Activated T-cell treated with anti-CD3 and anti-CD28 coated beads, Interleukin-2, amount 50 U/mL, for 72 hours (primary cell): ENCODE results near the gene KRTAP4-3. TPM values are rescaled to one million over a fixed set of nuclear protein-coding genes. Genes with fewer than 3 reads are reported as not detected.
"Not testable (repeated sequence)": the region's sequence is repeated elsewhere in the genome, so short reads cannot be mapped to it uniquely, and the experiment has no call there.

Experiments
- ATAC-seq, 2 donors: fragments of 150-1000 bp; cut with Tn5 transposase; replicated peaks in 1 of 2; 2 replicates each; pipeline ENCODE4 v1.10.0; 2021; ENCODE audit warnings: moderate library complexity in 2 of 2, mild to moderate bottlenecking in 1 of 2
- DNase-seq, 2 donors: peaks; one replicate each; pipeline ENCODE4 v3.0.0; 2021 to 2022; ENCODE audit warnings: mixed read lengths in 1 of 2
- H3K27ac Mint-ChIP-seq: one replicate; pipeline ENCODE4 v1.8.0; 2022; ENCODE audit warnings: mild to moderate bottlenecking, moderate library complexity, mixed read lengths
- H3K27me3 Mint-ChIP-seq: one replicate; pipeline ENCODE4 v1.8.0; 2022; ENCODE audit warnings: low read depth, mixed read lengths
- H3K36me3 Mint-ChIP-seq, 2 donors: one replicate each; pipeline ENCODE4 v1.8.0; 2022; ENCODE audit warnings: mixed read lengths in 2 of 2, mild to moderate bottlenecking in 1 of 2; ENCODE audit not compliant: insufficient read depth in 2 of 2
- H3K4me1 Mint-ChIP-seq: one replicate; pipeline ENCODE4 v1.8.0; 2022; ENCODE audit warnings: low read depth, mixed read lengths
- H3K4me3 Mint-ChIP-seq, 2 donors: one replicate each; pipeline ENCODE4 v1.8.0; 2022; ENCODE audit warnings: mild to moderate bottlenecking in 2 of 2, mixed read lengths in 2 of 2, moderate library complexity in 2 of 2
- H3K9me3 Mint-ChIP-seq, 2 donors: one replicate each; pipeline ENCODE4 v1.8.0; 2022; ENCODE audit warnings: mixed read lengths in 2 of 2
- total RNA-seq, 2 donors: library from RNA; stranded (reverse); gene quantifications; one replicate each; pipeline ENCODE4 v1.2.3, GENCODE V29; 2022

Gene KRTAP4-3
- total RNA-seq, result not detected

GRCh38 chr17:41168121-41168520, at the start of gene KRTAP4-3:
TSS of gene KRTAP4-3 (minus strand) at chr17:41168221. CDS start at chr17:41168172, 49 bp downstream.
- ATAC-seq (no peak), DNase-seq (no peak)
- Mint-ChIP-seq H3K4me1 (no peaks in the 10 kb centered on the region), H3K27ac (no peak within 1 kb of the TSS), H3K36me3 (no peaks in the 10 kb centered on the region), H3K27me3 (peaks cover 5% of the 10 kb centered on the region), H3K4me3 (no peak within 1 kb of the TSS), H3K9me3 (no peaks in the 10 kb centered on the region)

GRCh38 chr17:41215681-41216080, 47.7 kb upstream of the KRTAP4-3 start:
- no peak overlapping the region for H3K27ac Mint-ChIP-seq
- no peak overlapping the region for H3K4me3 Mint-ChIP-seq
- ATAC-seq (no peak), DNase-seq (no peak)
- H3K36me3 Mint-ChIP-seq, result no peaks in the 10 kb centered on the region
- H3K9me3 Mint-ChIP-seq, result peaks cover 2 to 3% of the 10 kb centered on the region in 2 donors
- H3K27me3 Mint-ChIP-seq, result no peaks in the 10 kb centered on the region
- peaks cover 7% of the 10 kb centered on the region for H3K4me1 Mint-ChIP-seq

- Mint-ChIP-seq H3K9me3 (peaks cover 0 to 1% of the 10 kb centered on the region in 2 donors), H3K27me3 (peaks cover 7% of the 10 kb centered on the region), H3K27ac (no peak overlapping the region), H3K36me3 (no peaks in the 10 kb centered on the region), H3K4me1 (peaks cover 7% of the 10 kb centered on the region), H3K4me3 (no peak overlapping the region)
- ATAC-seq, result no peak
- no peak for DNase-seq
Observed at GRCh38 chr17:41212524-41213169, 44.6 kb upstream of the KRTAP4-3 start.

- Mint-ChIP-seq H3K4me1 (peaks cover 7% of the 10 kb centered on the region), H3K36me3 (no peaks in the 10 kb centered on the region), H3K27me3 (peaks cover 7% of the 10 kb centered on the region), H3K27ac (no peak overlapping the region), H3K9me3 (peaks cover 0 to 1% of the 10 kb centered on the region in 2 donors), H3K4me3 (no peak overlapping the region)
- no peak for DNase-seq
- ATAC-seq, result peak; percentile 55 to 81
Observed at GRCh38 chr17:41211845-41212466, 43.9 kb upstream of the KRTAP4-3 start.

GRCh38 chr17:41199421-41200078, 31.5 kb upstream of the KRTAP4-3 start:
- Mint-ChIP-seq H3K9me3 (peaks cover 0 to 3% of the 10 kb centered on the region in 2 donors), H3K27ac (no peak overlapping the region), H3K4me1 (no peaks in the 10 kb centered on the region), H3K36me3 (no peaks in the 10 kb centered on the region), H3K27me3 (no peaks in the 10 kb centered on the region), H3K4me3 (no peak overlapping the region)
- ATAC-seq (no peak), DNase-seq (no peak)

GRCh38 chr17:41196068-41196467, 28.0 kb upstream of the KRTAP4-3 start:
- Mint-ChIP-seq H3K9me3 (peaks cover 3 to 7% of the 10 kb centered on the region in 2 donors), H3K4me1 (no peaks in the 10 kb centered on the region), H3K27ac (no peak overlapping the region), H3K36me3 (peaks cover 0 to 2% of the 10 kb centered on the region in 2 donors), H3K4me3 (no peak overlapping the region), H3K27me3 (no peaks in the 10 kb centered on the region)
- no peak for DNase-seq
- no peak for ATAC-seq

GRCh38 chr17:41190328-41190727, 22.3 kb upstream of the KRTAP4-3 start:
- H3K27me3 Mint-ChIP-seq, result no peaks in the 10 kb centered on the region
- peaks cover 3% of the 10 kb centered on the region in 2 donors for H3K9me3 Mint-ChIP-seq
- peaks cover 0 to 2% of the 10 kb centered on the region in 2 donors for H3K36me3 Mint-ChIP-seq
- H3K27ac Mint-ChIP-seq, result no peak overlapping the region
- no peak overlapping the region for H3K4me3 Mint-ChIP-seq
- no peak for DNase-seq
- no peaks in the 10 kb centered on the region for H3K4me1 Mint-ChIP-seq
- ATAC-seq, result no peak

GRCh38 chr17:41189837-41190318, 21.9 kb upstream of the KRTAP4-3 start, which contains the start of gene KRTAP9-1:
TSS of gene KRTAP9-1 (plus strand) at chr17:41189887. CDS start at chr17:41189887, 0 bp downstream.
- H3K27me3 Mint-ChIP-seq, DNase-seq, H3K4me1 Mint-ChIP-seq, H3K9me3 Mint-ChIP-seq, H3K4me3 Mint-ChIP-seq, ATAC-seq, H3K36me3 Mint-ChIP-seq, H3K27ac Mint-ChIP-seq: not testable (repeated sequence)

GRCh38 chr17:41186872-41187271, 18.9 kb upstream of the KRTAP4-3 start:
- Mint-ChIP-seq H3K9me3 (no peaks in the 10 kb centered on the region), H3K27ac (no peak overlapping the region), H3K4me3 (no peak overlapping the region), H3K4me1 (no peaks in the 10 kb centered on the region), H3K36me3 (no peaks in the 10 kb centered on the region), H3K27me3 (no peaks in the 10 kb centered on the region)
- DNase-seq (no peak), ATAC-seq (no peak)

GRCh38 chr17:41185001-41185400, 17.0 kb upstream of the KRTAP4-3 start:
- Mint-ChIP-seq H3K4me1 (no peaks in the 10 kb centered on the region), H3K27ac (no peak overlapping the region), H3K27me3 (no peaks in the 10 kb centered on the region), H3K9me3 (no peaks in the 10 kb centered on the region), H3K4me3 (no peak overlapping the region), H3K36me3 (no peaks in the 10 kb centered on the region)
- no peak for ATAC-seq
- no peak for DNase-seq

- Mint-ChIP-seq H3K27me3 (no peaks in the 10 kb centered on the region), H3K36me3 (no peaks in the 10 kb centered on the region), H3K4me1 (no peaks in the 10 kb centered on the region), H3K9me3 (no peaks in the 10 kb centered on the region), H3K4me3 (no peak within 1 kb of the TSS), H3K27ac (no peak within 1 kb of the TSS)
- DNase-seq (no peak), ATAC-seq (no peak)
Observed at GRCh38 chr17:41184480-41184961, 16.5 kb upstream of the KRTAP4-3 start, which contains the start of gene KRTAP4-1. TSS of gene KRTAP4-1 (minus strand) at chr17:41184911. CDS start at chr17:41184854, 57 bp downstream.

GRCh38 chr17:41178843-41179616, 11.0 kb upstream of the KRTAP4-3 start:
- no peaks in the 10 kb centered on the region for H3K9me3 Mint-ChIP-seq

More at GRCh38 chr17:41178843-41179616, 11.0 kb upstream of the KRTAP4-3 start:
- no peak for DNase-seq
- Mint-ChIP-seq H3K36me3 (no peaks in the 10 kb centered on the region), H3K4me1 (no peaks in the 10 kb centered on the region), H3K27ac (no peak overlapping the region), H3K27me3 (no peaks in the 10 kb centered on the region), H3K4me3 (no peak overlapping the region)
- ATAC-seq, result no peak
